ENCODE data around the gene EFNB1. TPM values are rescaled to one million over a fixed set of nuclear protein-coding genes. Genes with fewer than 3 reads are reported as not detected.
A peak's percentile ranks its signal among the peaks of the same experiment; 100 is the strongest.
"Not testable (repeated sequence)": the region's sequence is repeated elsewhere in the genome, so short reads cannot be mapped to it uniquely, and the experiment has no call there.

Gene EFNB1
- total RNA-seq (2014; rRNA removed; shearing (Covaris generic); ENCODE audit: low replicate concordance), result 19.1 and 49.6 TPM in 2 replicates

DNA sequence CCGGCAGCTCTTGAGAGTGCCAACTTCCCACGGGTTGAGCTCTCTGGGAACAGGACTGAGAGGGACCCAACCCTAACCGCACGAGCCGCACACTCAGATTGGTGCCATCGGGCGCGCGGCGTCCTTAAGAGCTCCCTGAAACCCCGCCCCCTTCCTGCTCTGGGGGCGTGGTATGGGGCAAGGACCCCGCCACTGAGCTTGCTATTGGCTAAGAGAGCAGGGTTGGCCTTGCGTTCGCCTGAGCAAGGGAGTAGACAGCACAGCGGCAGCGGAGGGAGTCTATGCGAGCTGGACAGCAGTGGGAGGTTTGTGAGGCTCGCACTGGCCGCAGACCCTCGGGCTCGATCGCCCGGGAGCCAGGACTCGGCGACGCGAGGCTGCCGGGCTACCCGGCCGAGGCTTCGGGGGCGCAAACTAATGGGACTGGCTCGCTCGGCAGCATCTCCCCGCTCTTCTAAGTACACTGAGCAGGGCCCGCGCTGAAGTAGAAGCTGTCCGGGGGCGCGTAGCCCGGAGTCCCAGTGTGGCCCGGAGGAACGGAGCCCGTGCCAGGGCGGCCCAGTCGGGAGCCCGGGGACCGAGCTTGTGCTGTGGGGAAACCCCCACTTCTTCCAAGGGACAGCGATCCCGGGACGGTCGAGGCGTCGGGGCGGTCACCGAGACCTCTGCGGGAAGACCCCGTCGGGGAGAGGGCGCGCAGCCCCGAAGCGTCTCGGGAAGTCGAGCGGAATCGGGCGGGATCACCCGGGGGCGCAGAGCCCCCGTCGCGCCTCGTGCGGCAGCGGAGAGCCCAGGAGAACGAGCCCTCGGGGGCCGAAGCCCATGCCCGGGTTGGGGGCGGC lies at the start of gene EFNB1:
Gene EFNB1 (plus strand): TSS at position 282 of the 842 bp plus-strand sequence. CDS start 756 bp downstream, outside the sequence.
- H3K36me3 ChIP-seq, result no peaks in the 10 kb centered on the region
- no peaks in the 10 kb centered on the region for H3K9me3 ChIP-seq
- H3K27me3 ChIP-seq, result no peaks in the 10 kb centered on the region
- DNase-seq, result peak; percentile 90
- peak within 1 kb of the TSS; percentile 71 for H3K4me3 ChIP-seq

GRCh38 chrX:68781295-68781694 lies 47.5 kb upstream of the EFNB1 start:
- not testable (repeated sequence) for H3K27me3 ChIP-seq, H3K36me3 ChIP-seq, H3K4me3 ChIP-seq, H3K9me3 ChIP-seq, DNase-seq

- no peak for DNase-seq
- Histone ChIP-seq H3K4me3 (no peak overlapping the region), H3K36me3 (no peaks in the 10 kb centered on the region), H3K27me3 (no peaks in the 10 kb centered on the region), H3K9me3 (no peaks in the 10 kb centered on the region)
Observed at GRCh38 chrX:68784816-68785215, 44.0 kb upstream of the EFNB1 start.

DNA sequence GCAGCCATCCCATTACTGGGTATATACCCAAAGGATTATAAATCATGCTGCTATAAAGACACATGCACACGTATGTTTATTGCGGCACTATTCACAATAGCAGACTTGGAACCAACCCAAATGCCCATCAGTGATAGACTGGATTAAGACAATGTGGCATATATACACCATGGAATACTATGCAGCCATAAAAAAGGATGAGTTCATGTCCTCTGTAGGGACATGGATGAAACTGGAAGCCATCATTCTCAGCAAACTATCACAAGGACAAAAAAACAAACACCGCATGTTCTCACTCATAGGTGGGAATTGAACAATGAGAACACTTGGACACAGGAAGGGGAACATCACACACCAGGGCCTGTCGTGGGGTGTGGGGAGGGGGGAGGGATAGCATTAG lies 42.2 kb upstream of the EFNB1 start:
- H3K27me3 ChIP-seq, DNase-seq, H3K36me3 ChIP-seq, H3K9me3 ChIP-seq, H3K4me3 ChIP-seq: not testable (repeated sequence)

- Histone ChIP-seq H3K36me3 (no peaks in the 10 kb centered on the region), H3K27me3 (no peaks in the 10 kb centered on the region), H3K9me3 (no peaks in the 10 kb centered on the region), H3K4me3 (no peak overlapping the region)
- no peak for DNase-seq
Observed at GRCh38 chrX:68789966-68790365, 38.9 kb upstream of the EFNB1 start.

DNA sequence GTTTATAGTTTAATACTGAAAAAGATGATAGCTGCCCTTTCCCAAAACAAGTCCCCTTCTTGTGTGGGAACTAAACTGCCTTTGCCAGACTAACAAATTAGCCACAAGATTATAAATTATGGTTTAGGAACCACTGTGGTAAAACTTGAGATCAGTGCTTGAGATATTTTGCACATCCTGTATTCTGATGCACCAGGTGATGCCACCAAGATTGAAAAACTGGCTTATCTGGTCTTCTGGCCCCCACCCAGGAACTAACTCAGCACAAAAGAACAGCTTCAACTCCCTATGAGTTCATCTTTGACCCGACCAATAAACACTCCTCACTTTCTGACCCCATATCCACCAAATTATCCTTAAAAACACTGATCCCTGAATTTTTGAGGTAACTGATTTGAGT lies 36.7 kb upstream of the EFNB1 start:
- H3K4me3 ChIP-seq, result no peak overlapping the region
- no peak for DNase-seq
- H3K36me3 ChIP-seq, result no peaks in the 10 kb centered on the region
- H3K27me3 ChIP-seq, result no peaks in the 10 kb centered on the region
- no peaks in the 10 kb centered on the region for H3K9me3 ChIP-seq

DNA sequence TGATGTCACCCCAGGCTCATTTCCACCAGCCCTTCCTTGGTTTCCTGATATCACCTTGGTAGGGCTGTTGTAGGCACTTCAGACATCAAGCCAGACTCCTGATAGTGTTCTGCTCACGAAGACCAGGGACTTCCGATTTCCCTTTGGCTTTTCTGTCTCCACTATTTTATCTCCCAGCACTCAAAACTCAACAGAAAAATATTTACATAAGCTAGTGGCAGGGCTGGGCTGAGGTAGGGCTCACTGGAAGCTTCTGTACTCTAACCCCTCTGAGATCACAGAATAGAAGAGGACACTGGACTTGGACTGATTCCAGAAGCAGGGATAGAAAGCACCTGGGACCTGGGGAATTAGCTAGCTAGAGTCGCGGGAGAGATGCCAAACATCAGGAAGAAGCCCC lies 34.4 kb upstream of the EFNB1 start:
- no peak overlapping the region for H3K4me3 ChIP-seq
- H3K27me3 ChIP-seq, result no peaks in the 10 kb centered on the region
- no peak for DNase-seq
- no peaks in the 10 kb centered on the region for H3K9me3 ChIP-seq
- H3K36me3 ChIP-seq, result no peaks in the 10 kb centered on the region

DNA sequence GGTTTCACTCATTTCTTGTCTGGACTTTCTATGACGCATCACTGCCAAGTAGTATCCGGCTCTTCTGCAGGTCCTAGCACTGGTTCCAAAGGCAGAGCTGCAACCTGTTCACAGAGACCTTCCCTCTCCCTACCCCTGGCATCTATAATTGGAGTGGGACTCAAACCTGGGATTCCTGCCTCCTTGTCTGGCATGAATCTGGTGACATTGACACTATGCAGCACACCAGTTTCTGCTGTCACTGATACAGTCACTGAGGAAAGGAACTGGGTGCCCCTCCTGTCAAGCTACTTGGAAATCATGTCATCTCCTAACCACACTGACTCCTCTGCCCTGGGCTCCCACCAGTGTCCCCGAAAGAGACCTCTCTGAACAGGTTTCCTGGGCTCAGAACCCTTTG lies 33.1 kb upstream of the EFNB1 start:
- no peaks in the 10 kb centered on the region for H3K36me3 ChIP-seq
- H3K9me3 ChIP-seq, result no peaks in the 10 kb centered on the region
- no peak for DNase-seq
- H3K27me3 ChIP-seq, result no peaks in the 10 kb centered on the region
- H3K4me3 ChIP-seq, result no peak overlapping the region

GRCh38 chrX:68798400-68798799 lies 30.4 kb upstream of the EFNB1 start:
- not testable (repeated sequence) for H3K36me3 ChIP-seq, H3K9me3 ChIP-seq, DNase-seq, H3K27me3 ChIP-seq, H3K4me3 ChIP-seq

GRCh38 chrX:68801737-68802290 lies 27.0 kb upstream of the EFNB1 start:
- DNase-seq, result no peak
- no peak overlapping the region for H3K4me3 ChIP-seq
- no peaks in the 10 kb centered on the region for H3K36me3 ChIP-seq
- H3K27me3 ChIP-seq, result no peaks in the 10 kb centered on the region
- H3K9me3 ChIP-seq, result no peaks in the 10 kb centered on the region

DNA sequence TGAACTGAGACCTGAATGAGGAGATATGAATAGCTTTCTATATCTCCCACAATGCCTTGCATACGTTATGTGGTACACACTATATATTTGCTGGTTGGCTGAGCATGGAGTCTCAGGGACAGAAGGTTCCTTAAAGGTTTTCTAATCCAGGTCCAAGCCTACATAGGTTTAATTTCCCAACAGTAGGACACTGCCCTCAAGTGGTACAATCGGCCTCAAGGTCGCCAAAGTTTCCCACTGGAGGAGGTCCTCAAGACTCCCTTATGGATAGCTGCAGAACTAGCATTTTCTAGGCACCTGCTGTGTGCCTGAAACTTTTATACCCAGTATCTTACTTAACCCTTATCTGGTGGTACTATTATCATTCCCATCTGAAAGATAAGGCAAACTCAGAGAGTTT lies 21.0 kb upstream of the EFNB1 start:
- DNase-seq, result no peak
- Histone ChIP-seq H3K36me3 (no peaks in the 10 kb centered on the region), H3K4me3 (no peak overlapping the region), H3K9me3 (no peaks in the 10 kb centered on the region), H3K27me3 (no peaks in the 10 kb centered on the region)

- Histone ChIP-seq H3K9me3 (no peaks in the 10 kb centered on the region), H3K4me3 (no peak overlapping the region), H3K27me3 (no peaks in the 10 kb centered on the region), H3K36me3 (no peaks in the 10 kb centered on the region)
- peak; percentile 12 for DNase-seq
Observed at GRCh38 chrX:68808686-68809357, 20.0 kb upstream of the EFNB1 start.

DNA sequence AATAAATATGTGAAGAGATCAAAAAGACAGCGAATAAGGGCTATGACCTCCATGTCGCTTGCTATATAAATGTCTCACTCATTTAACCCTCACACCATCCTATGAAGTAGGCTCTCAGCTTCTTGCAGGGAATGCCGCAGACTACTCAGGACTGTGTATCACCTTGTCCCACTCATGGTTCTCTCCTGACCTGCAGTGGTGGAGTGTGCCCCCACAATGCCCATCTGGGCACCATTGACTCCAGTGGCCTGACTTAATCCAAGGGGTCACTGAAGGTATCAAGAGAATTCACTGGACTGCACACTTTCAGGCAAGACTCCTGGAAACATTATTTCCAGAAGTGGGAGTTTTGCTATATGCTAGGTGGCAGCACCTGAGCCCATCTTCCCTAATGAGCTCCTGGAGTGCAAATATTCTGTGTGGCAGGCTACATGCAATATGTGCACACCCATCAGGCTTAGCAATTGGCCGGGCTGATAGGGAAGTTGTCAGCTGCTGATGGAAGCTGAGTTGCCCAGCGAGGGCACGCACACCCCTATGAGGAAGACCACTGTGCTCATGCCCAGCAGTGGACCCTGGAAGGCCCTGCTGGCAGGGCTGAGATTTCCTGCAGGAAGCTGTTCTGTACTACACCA lies 8.2 kb upstream of the EFNB1 start:
- Histone ChIP-seq H3K27me3 (no peaks in the 10 kb centered on the region), H3K4me3 (no peak overlapping the region), H3K36me3 (no peaks in the 10 kb centered on the region), H3K9me3 (no peaks in the 10 kb centered on the region)
- no peak for DNase-seq

GRCh38 chrX:68821616-68822015 lies 7.2 kb upstream of the EFNB1 start:
- no peaks in the 10 kb centered on the region for H3K36me3 ChIP-seq
- no peaks in the 10 kb centered on the region for H3K9me3 ChIP-seq
- no peaks in the 10 kb centered on the region for H3K27me3 ChIP-seq
- DNase-seq, result no peak
- H3K4me3 ChIP-seq, result no peak overlapping the region

GRCh38 chrX:68822641-68823410 lies 6.0 kb upstream of the EFNB1 start:
- peak; percentile 56 for DNase-seq
- H3K9me3 ChIP-seq, result no peaks in the 10 kb centered on the region
- H3K4me3 ChIP-seq, result no peak overlapping the region
- H3K27me3 ChIP-seq, result no peaks in the 10 kb centered on the region
- no peaks in the 10 kb centered on the region for H3K36me3 ChIP-seq

DNA sequence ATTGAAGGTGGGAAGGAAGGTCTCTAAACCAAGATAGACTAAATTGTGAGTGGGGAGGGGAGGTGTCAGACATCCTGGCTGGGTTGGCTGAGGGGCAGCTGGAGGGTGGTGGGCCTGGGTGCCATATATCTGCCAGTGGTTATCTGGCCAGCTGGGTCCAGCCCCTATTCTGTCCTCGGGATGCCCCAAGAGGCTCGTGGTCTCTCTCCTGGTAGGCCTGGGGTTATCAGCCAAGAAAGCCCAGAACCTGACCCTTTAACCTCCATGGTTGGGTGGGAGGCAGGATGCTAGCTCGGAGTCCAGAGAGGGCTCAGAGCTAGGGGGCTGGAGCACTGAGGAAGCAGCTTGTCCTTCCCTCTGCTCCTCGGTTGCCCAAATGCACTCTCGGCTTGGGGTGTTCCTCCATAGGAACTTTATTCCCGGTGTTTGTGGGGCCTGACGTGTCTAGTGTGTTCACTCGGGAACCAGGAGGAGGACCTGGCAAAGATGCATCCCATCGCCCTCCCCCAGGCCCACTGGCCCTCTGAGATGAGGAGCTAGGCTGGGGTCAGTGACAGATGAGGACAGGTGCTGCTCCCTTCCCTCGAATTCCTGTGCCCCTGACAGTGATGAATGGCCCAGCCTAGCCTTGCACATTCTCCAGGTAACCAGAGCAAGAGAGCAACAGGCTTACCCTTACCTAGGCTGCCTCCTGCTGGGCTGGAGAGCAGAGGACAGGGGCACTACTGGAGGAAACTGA lies 5.2 kb upstream of the EFNB1 start:
- H3K27me3 ChIP-seq, result no peaks in the 10 kb centered on the region
- no peak for DNase-seq

More for the DNA sequence above, 5.2 kb upstream of the EFNB1 start:
- no peaks in the 10 kb centered on the region for H3K36me3 ChIP-seq
- no peaks in the 10 kb centered on the region for H3K9me3 ChIP-seq
- H3K4me3 ChIP-seq, result no peak overlapping the region

Measured in MG63 (cell line).